NCI-H345 treated with DMSO at 0.1 percent for 48 hours (cell line): ENCODE data around the gene SP9.
A peak's percentile ranks its signal among the peaks of the same experiment; 100 is the strongest.
"Not testable (repeated sequence)": the region's sequence is repeated elsewhere in the genome, so short reads cannot be mapped to it uniquely, and the experiment has no call there.

Experiments
- DNase-seq: peaks from one replicate; lab custom pipeline; 2025; ENCODE audit not compliant: unreplicated experiment; lab: John Stamatoyannopoulos, UW

Gene SP9

DNA sequence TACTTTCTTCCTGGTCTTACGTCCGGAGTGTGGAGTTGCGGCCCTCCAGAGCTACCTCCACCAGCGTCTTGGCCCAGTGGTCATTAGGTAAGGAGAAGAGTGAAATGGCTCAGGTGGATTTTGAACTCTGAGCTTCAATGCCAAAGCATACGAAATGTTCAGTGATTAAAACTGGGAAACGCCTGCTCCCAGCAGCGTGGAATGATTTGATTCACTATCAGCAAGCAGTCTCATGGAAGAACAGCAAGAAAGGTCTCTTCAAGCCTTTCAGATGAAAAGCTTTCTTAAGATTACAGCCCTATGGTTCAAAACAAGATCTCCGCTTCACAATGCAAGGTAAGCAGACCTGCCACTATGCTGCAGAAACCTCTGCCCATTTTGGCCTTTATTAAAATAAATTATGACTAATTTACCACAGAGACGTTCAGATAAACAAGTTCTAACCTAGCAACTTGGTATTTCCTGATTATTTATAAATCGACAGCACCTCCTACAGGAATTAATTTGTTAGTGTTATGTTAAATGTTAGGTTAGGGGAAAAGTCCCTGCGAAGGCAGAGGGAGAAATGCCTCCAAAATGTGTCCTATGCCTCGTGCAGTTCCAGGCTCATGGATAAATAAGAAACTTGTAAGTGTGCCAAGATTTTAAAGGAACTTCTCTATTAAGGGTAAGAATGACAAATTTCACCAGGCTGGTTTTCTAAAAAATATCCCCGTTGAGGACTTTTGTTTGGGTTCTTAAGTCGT lies 10.1 kb downstream of the SP9 start:
- DNase-seq = peak; percentile 29

DNA sequence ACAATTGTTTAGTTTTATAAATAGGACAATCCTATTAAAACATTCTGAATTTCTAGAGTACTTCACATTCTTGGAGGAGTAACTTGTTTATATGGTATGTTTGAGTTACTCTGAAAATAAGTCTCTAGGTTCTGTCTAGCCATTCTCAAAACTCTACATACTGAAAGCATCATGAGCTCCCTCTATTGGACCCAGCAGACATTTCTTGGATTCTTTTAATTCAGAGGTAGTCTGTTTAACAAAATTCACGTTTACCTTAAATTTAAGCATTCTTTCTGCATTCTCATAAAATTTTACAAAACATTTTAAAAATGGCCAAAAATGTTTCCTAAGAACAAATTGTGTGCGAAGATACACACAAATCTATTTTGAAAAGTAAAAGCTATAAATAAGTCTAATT lies 15.3 kb downstream of the SP9 start:
- DNase-seq = no peak

DNA sequence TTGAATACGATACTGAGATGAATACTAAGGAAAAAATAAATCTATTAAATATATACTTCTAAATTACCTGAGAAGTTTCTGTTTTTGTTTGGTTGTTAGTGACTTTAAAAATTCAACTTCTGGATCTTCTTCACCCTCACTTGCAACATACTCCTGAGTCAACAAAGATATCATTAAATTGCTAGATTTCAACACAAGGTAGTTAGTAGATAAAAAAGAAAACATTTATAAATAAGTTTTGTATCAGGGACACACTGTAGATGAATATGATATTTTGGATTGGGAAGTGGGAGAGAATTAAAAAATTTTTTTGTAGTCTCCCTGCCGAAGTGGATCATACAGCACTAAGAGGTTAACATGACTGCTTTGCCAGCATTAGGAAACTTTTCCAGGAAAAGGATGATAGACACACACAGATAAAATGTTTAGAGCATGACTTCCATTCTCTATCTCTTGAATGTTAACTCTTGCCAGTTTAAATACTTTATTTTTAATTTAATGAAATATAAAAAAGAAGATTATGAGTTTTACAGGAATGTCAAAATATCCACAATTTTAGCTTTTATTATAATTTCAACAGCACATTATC lies 15.9 kb downstream of the SP9 start:
- no peak for DNase-seq

DNA sequence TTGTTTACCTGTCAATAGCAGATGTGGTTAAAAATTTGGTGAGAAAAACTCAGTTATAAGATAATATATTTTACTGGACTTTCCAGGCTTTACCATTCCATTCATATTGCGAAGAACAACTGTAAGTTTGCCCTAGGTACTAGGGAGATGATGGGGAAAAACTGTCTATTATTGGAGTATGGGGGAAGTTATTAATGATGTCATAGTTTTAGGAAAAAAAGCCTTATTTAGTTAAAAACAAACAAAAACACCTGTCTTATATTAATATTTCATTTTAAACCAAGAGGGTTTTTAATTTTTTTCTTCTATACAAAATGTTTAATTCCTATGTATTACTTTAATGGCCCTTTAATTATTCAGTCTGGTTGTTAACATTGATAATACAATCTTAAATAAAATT lies 18.2 kb downstream of the SP9 start:
- no peak for DNase-seq

DNA sequence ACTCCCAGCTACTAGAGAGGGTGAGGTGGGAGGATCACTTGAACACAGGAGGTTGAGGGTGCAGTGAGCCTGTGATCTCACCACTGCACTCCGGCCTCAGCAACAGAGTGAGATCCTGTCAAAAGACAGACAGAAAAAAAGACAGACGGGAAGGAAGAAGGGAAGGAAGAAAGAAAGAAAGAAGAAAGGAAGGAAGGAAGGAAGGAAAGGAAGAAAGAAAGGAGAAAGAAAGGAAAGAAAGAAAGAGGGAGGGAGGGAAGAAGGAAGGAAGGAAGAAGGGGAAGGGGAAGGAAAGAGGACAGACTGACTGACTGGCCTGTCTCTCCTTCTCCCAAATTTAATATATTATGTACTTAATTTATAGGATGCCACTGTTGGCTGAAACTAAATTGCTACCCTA lies 21.6 kb downstream of the SP9 start:
- DNase-seq = no peak

DNA sequence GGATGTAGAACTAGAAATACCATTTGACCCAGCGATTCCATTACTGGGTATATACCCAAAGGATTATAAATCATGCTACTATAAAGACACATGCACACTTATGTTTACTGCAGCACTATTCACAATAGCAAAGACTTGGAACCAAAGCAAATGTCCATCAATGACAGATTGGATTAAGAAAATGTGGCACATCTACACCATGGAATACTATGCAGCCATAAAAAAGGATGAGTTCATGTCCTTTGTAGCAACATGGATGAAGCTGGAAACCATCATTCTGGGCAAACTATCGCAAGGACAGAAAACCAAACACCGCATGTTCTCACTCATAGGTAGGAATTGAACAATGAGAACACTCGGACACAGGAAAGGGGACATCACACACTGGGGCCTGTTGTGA lies 24.9 kb downstream of the SP9 start:
- DNase-seq = not testable (repeated sequence)

DNA sequence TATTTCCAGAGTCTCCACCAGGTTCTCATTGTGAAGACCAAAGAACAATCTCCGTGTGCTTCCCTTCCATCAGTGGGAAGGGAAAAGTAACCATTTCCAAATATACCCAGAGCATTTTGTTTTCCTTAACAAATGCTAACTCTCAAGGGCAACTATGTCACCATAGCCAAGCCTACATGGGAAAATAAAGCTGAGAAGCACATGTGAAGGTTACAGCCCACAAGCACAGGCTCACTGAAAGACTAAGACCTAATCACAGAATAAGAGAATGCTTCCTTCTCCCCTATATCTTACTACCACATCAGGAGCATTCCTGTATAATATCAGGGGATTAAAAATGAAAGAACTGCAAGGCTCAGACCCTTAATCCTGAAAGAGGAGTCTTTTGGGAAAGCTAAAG lies 28.2 kb downstream of the SP9 start:
- DNase-seq = no peak

DNA sequence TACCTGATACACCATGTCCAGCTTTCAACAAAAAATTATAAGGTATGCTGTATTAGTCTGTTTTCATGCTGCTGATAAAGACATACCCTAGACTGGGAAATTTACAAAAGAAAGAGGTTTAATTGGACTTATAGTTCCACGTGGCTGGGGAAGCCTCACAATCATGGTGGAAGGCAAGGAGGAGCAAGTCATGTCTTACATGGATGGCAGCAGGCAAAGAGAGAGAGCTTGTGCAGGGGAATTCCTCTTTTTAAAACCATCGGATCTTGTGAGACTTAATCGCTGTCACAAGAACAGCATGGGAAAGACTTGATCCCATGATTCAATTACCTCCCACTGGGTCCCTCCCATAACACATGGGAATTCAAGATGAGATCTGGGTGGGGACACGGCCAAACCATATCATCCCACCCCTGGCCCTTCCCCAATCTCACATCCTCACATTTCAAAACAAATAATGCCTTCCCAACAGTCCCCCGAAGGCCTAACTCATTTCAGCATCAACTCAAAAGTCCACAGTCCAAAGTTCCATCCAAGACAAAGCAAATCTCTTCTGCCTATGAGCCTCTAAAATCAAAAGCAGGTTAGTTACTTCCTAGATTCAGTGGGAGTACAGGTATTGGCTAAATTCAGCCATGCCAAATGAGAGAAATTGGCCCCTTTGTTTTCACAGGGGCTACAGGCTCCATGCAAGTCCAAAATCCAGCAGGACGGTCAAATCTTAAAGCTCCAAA lies 28.9 kb downstream of the SP9 start:
- not testable (repeated sequence) for DNase-seq

DNA sequence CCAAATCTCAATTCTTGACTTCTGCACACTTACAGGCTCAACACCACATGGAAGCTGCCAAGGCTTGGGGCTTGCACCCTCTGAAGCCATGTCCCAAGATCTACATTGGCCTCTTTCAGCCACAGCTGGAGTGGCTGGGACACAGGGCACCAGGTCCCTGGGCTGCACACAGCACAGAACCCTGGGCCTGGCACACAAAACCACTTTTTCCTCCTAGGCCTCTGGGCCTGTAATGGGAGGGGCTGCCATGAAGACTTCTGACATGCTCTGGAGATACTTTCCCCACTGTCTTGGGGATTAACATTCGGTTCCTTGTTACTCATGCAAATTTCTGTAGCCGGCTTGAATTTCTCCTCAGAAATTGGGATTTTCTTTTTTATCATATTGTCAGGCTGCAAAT lies 29.9 kb downstream of the SP9 start:
- no peak for DNase-seq

DNA sequence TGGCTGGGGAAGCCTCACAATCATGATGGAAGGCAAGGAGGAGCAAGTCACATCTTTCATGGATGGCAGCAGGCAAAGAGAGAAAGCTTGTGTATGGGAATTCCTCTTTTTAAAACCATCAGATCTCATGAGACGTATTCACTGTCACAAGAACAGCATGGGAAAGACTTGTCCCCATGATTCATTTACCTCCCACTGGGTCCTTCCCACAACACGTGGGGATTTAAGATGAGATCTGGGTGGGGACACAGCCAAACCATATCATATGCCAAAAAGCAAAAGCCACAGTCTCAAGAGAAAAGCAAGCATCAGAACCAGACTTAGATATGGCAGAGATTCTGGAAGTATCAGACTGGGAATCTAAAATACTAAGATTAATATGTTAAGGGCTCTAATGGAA lies 30.8 kb downstream of the SP9 start:
- DNase-seq = no peak

DNA sequence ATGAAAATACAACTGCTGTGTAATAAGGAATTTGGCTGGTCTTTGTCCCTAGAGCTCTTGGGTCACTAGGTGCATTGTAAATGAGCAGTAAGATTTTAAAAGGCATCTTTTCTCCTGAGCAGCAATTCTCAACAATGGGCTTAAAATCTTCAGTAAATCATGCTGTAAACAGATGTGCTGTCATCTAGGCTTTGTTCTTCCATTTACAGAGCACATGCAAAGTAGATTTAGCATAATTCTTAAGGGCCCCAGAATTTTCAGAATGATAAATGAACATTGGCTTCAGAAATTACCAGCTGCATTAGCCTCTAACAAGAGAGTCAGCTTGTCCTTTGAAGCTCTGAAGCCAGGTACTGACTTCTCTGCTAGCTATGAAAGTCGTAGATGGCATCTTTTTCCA lies 33.9 kb downstream of the SP9 start:
- DNase-seq = no peak

DNA sequence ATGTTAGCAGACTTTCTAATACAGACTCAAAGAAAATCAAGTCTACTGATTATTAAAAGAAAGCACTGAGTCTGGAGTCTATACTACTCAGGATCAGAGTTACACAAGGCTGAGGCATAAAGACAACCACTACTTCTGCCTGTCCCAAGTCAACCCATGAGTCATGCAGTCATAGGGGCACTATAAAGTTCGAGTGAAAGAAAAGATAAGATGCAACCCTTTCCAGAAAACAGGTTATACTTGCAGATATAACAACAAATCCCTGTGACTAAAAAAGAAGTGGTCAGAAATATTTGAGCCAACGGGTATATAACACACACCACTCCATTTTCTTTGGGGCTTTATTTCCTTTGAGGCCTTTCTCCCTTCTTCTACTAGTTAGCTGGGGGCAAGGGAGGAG lies 42.2 kb downstream of the SP9 start:
- no peak for DNase-seq

DNA sequence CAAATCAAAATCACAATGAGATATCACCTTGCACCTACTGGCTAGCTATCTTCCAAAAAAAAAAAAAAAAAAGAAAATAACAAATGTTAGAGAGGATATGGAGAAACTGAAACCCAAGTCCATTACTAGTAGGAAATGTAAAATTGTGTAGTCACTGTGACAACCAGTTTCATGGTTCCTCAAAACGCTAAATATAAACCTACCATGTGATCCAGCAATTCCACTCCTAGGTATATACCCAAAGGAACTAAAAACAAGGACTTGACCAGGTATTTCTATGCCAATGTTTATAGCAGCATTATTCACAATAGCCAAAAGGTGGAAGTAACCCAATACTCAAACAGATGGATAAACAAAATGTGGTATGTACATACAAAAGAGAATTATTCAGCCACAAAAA lies 49.0 kb downstream of the SP9 start:
- no peak for DNase-seq

DNA sequence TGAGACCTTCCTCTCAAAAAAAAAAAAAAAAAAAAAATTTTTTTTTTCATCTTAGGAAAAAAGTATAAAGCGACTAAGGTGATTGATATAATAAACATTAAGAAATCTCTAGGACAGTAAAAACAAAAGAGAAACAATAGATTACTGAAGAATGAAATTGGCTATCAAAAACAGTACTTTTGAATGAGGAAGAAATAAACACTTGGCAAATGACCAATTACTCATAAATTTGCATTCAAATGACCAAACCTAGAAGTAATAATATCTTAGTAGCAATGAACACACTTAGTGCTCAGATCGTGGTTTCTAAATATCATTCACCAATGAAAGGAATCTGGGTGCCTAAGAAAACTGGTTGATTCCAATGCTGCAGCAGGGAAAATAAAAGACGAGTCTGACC lies 50.4 kb downstream of the SP9 start:
- DNase-seq = no peak
